Right lobe of liver (tissue), 4 donors: ENCODE measurements around the gene PPARA.

Source experiments
- CTCF ChIP-seq, 4 donors: fragments of 200-600 bp in 3 of 4; fragments of 450-650 bp in 1 of 4; IDR thresholded peaks; one replicate each; pipeline versions ENCODE4 v1.5.1 to v1.8.0; 2016 to 2022; ENCODE audit warnings: antibody characterized with exemption in 4 of 4, mild to moderate bottlenecking in 2 of 4
- POLR2A ChIP-seq: fragments of 450-650 bp; IDR thresholded peaks from one replicate; pipeline ENCODE4 v1.6.1; 2017; ENCODE audit warnings: antibody characterized with exemption, mild to moderate bottlenecking
- donor health status: DM: no; HTN: no; CAD: no.
- donor health status: DM: no; HTN: no; CAD: no.
- donor health status: DM: no; HTN: yes; CAD: no.

- no peak for TF ChIP-seq CTCF (IDR thresholded peaks at IDR 0.05)
- no peak for TF ChIP-seq POLR2A
Measured at GRCh38 chr22:46115755-46116490, 34.4 kb upstream of the PPARA start.
